HT1080 (cell line): ENCODE measurements around the gene RAD54L. TPM values are rescaled to one million over a fixed set of nuclear protein-coding genes. Genes with fewer than 3 reads are reported as not detected.

Experiments
- DNase-seq: peaks from one replicate; pipeline ENCODE4 v3.0.0-alpha.2; 2015; ENCODE audit warnings: low read depth
- total RNA-seq: library from RNA; depleted of rRNA; stranded (reverse); fragments of >200 nt; shearing (Covaris generic); gene quantifications from 2 replicates; pipeline ENCODE4 v1.2.3, GENCODE V29; 2014

The RAD54L gene
- total RNA-seq, 1 experiment from 2014 or later = 17.6 TPM

DNA sequence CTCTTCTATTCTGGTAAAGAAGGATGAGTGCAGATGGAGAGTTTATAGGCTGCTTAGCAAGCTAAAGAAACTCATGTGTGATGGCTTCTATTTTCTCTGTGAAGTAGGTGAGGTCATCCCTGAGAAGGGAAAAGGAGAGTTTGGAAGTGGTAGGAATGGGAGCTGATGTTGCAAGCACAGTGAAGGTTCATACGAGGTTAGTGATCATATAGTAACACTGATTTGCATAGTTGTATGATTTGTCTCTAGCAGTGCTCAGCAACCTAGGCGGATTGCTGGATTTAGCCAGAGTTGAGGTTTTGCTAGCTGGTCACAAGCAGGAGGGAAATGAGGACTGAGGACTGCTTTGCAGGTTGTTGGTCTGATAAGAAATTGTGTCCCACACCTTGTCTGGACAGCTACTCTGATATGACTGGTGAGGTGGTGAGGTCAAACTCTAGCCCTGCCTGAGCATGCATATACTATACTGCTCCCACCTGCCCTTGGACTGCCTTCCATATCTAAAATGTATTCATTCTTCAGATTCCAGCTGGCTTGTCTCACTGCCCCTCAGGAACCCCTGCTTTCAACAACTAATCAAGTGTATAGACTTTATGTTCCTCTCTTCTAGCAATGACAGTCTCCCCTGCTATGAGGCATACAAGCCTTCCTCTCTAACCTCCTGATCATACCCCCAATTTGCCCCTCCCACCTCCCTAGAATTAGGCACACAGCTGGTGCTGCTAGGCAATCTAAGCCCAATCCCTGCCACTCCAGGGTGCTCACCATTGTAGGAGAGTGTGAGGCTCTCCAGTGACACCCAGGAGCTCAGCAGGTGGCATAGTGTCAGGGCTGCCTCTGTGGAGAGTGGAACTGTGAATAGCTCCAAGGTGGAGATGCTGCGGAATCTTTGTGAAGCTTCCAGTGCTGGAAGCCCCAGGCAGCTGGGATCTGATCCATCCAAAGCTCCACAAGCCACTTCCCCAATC is 37.3 kb downstream of the RAD54L start:
- no peak for DNase-seq

DNA sequence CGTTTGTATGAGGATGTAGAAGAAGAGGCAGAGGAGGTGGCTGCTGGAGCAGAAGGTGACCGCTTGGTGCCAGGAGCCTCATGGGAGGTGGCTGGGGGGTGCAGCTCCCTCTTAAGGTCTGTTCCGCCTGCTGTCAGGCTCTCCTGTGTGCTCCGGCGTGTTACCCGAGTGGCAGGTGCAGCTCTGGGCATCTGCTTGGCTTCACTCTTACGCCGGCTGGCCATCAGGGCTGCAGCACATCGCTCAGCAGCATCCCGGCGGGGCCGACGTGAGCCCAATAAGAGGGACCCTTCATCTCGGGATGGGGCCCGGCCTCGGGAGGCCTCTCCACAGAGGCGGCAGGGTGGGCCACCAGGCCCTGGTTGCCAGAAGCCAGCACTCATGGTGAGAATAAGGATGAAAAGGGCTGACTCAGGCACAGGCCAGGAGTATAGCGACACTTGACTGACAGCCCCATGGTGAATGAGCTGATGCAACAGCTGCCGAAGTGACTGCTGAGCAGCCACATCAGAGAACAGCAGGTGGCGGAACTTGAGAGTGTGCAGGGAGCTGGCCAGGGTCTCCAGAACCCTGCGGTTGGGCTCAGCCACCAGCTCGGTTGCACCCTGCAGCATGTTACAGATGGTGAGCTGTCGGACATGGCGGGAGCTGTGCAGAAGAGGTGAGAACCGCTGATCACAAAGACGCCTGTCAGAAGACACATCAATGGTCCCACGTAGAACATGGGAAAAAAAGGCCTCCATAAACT is 38.3 kb downstream of the RAD54L start:
- DNase-seq = no peak

DNA sequence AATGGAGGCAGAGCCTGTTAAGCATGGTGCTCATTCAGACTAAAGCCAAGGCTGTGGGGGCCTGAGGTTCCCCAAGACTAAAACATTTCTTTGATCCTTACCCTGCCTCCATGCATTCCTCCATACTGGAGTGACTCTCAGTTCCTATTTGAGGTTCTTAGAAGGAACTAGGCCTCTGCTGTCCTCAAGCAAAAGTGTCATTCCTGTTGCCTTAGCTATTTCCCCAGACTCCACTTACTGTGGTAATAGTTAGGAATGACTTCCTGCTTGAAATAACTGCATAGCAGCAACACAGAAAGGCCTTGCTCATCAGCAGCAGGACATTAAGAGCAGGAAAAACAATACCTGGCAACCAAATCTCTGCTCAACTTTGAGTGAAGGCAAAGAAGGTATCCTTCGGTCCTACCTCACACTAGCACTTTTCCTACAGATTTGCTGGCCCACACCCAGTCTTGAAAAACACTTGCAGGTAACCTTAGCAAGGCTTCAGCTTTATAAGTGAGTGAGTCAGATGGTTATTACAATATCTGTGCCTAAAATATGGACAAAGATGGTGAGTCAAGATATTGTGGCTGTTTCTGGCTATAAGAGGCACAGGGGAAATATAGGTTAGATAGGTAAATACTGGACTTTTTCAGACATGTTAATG is 41.0 kb downstream of the RAD54L start:
- peak; percentile 51 for DNase-seq

DNA sequence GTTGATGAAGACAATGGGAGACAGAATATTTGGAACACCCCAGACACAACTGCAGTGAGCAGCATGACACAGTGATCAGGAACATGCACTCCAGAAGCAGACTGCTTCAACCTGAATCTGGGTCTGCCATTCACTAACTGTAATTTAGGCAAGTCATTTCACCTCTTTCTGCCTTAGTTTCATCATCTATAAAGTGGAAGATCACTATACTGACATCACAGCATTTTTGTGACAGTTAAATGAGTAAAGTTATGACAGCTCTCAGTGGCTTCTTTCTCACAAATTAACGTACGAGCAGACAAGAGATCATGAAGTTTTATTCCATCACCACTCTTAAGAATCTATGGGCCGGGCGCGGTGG is 41.6 kb downstream of the RAD54L start:
- DNase-seq = no peak

GRCh38 chr1:46289976-46290375 is 42.4 kb downstream of the RAD54L start:
- no peak for DNase-seq

DNA sequence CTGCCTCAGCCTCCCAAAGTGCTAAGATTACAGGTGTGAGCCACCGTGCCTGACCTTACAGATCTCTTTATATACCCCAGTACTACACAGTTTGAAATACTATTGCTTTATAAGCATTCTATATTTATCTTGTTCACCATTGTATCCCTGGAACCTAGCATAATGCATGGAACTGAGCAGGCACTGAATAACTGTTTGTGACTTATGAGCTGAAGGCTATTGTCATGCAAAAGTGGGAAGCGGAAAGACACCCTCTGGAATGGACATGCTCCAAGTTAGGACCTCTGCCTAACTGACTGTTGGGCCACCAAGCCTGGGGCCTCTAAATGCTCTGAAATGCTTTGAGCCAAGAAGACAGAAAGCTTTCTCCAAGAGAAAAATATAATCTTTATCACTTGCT is 47.7 kb downstream of the RAD54L start:
- no peak for DNase-seq

DNA sequence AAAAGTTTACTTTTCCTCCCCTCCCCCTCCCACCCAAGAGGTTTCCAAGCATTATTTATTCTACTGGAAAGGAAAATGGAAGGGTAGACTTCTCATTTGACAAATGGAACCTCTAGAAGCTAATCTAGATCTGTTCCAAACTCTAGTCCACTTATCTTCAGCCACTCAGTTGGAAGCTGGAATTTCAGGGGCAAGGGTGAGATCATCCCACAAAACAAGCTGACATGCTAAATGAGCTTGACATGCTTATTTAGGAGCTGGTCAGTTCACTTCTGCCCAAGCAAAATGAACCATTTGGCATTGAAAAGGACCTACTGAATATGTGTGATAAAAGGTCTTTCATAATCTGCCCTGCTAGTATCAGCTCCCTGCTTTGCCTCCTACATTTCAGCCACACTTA is 50.8 kb downstream of the RAD54L start:
- DNase-seq = no peak

GRCh38 chr1:46300673-46301405 is 53.3 kb downstream of the RAD54L start:
- no peak for DNase-seq

GRCh38 chr1:46301406-46301807 is 53.8 kb downstream of the RAD54L start:
- no peak for DNase-seq

DNA sequence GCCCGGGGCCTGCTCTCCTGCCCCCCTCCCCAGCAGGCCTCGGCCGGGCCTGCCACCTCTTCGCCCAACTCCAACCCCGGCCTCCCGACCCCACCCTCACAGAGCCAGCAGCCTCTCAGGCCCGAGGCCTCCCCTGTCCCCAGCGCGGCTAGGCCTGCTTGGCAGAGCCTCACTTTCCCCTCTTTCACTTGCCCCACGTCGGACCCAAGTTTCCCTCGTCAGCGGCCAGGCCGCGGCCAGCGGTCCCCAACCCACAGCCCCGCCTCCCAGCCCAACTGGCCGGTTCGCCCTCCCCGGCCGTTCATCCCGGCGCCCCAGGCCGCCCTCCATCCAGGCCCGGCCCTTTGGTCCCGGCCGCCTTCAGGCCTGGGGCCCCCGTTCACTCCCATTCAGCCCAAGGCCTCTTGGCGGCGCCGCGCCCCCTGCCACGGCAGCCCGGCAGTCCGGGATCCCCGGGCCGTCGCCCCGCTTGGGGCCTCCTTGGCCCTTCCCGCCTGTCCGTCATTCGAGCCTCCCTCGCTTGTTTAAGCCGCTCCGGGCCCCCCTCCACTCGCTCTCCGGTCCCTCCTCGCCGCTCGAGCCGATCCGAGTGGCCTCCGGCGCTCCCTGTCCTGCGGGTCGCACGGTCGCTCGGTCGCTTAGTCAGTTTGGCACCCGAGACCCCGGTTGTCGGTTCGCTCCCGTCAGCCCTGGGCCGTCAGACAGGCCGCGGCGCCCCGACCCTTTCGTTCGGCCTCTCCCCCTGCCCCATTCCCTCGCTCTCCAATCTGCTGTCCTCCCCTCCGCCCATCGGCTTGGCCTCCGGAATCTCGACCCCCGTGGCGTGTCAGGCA is 54.5 kb downstream of the RAD54L start:
- no peak for DNase-seq

DNA sequence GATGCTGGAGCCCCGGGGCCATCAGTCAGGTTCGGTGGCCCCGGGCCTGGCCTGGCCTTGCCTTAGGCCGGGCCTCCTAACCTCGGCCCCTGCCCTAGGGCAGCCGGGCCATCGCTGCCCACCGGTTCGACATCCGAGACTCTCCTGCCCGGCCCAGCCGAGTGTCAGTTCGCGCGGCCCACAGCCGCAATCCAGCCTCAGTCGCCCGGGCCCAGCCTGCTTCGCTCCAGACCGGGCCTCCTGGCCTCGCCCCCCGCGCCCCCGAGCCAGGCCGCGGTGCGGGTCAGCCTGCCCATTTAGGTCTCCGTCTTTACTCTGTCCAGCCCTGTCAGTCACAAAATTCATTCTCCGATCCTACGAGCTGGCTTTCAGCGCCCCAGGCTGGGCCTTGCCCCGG is 55.1 kb downstream of the RAD54L start:
- no peak for DNase-seq

DNA sequence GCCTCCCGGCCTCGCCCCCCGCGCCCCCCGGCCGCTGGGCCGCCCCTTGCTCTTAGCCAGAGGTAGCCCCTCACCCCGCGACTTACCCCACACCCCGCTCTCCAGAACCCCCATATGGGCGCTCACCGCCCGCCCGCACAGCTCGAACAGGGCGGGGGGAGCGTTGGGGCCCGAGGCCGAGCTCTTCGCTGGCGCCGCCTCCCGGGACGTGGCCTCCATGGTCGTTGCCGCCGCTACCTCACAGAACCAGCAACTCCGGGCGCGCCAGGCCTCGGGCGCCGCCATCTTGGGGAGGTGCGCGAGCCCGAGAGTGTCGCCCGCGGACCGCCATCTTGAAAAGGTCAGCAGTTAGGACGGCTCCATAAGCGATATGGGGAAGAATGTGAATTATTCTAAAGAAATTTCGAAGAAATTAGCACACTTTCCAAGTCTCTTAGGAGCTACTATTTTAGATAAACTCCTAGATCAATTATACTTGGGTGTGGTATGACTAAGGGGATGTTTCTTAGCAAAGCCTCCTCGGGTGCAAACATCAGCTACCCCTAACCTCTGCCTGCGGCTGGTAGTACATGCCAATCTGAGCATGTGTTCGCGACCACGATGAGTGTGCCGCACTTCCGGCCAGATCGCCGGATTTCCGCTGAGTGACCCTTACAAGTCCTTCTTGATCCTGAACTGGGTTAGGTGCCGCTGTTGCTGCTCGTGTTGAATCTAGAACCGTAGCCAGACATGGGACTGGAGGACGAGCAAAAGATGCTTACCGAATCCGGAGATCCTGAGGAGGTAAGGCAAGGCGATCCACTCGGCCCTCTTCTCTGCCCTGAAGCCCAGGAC is 55.7 kb downstream of the RAD54L start, which contains the start of the genes LRRC41 and UQCRH:
TSS of gene LRRC41 (minus strand) at position 579 of the 834 bp plus-strand sequence. CDS start at position 285, 294 bp downstream.
TSS of gene UQCRH (plus strand) at position 661 of the 834 bp plus-strand sequence. CDS start at position 730, 69 bp downstream.
- peak; percentile 94 for DNase-seq

DNA sequence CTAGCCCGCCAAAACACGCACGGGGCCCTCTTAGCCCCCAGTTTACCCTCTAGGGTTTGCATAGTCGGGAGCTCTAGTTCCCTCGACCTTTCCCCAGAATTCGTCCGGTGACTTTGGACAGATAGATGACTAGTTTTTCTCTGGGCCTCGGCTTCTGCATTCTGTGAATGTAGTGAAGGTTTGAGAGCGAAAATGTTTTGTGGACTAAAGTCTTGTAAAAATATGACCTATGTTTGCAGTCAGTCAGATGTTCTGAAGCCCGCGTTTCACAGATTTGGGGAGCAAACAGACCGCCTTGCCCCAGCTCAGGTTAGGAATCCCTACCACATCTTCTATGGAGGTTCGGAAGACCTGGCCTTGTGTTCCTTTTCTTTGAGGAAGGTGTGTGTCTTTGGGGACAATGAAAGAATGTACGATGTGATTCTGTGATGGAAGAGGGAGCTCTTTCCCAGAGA is 56.3 kb downstream of the RAD54L start:
- no peak for DNase-seq

DNA sequence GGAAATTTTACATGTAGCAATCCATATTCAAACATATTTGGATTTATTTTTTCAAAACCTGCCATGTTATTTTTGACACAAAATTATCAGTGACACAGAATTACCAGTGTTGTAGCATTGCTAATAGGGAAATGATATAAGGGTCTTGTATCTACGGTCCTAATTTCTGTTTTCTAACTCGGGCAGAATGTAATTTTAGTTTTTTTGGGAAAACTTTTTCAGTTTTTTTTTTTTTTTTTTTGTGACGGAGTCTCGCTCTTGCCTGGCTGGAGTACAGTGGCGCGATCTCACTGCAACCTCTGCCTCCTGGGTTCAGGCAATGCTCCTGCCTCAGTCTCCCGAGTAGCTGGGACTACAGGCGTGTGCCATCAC is 58.6 kb downstream of the RAD54L start:
- no peak for DNase-seq

GRCh38 chr1:46309401-46310159 is 62.0 kb downstream of the RAD54L start:
- DNase-seq = no peak

DNA sequence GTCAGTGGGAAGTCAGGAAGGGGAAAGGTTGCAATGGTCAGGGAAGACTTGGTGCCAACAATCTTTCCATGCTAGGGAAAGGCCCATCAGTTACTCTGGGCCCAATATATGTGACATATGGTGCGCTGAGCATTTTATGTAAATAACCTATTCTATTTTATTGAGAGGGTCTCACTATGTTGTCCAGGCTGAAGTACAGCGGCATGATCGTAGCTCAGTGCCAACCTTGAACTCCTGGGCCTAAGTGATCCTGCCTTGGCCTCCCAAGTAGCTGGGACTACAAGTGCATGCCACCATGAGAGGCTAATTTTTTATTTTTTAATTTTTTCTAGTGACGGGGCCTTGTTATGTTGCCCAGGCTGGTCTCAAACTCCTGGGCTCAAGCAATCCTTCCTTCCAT is 62.8 kb downstream of the RAD54L start:
- DNase-seq = no peak

DNA sequence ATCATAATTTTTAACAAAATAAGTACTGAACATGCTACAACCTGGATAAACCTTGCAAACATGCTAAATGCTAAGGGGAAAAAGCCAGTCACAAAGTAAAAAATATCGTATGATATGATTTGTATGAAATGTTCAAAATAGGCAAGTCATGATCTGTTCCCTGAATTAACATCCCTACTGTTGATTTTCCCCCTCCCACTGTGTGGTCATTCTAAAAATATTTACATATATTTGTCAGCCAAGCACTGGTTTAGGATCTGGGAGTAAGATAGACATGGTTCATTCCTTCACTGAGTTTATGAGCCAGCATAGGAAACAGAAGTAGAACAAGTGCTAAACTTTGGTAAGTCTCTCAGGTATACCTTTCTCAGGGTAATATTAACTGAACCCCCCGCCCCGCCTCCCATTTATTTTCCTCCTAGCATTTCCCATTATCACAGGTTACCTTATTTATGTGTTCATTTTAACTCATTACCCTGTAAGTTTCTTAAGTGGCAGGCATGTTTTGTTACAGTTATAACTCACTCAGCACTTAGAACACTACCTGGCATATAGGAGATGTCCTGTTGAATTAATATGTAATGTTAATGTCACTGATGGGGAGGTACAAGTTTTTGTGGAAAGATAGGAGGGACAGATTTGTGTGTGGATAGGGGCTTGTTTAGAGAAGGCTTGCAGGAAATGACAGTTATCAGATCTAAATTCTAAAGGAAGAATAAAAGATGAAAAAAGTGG is 68.3 kb downstream of the RAD54L start:
- DNase-seq = no peak

GRCh38 chr1:46317323-46317722 is 69.8 kb downstream of the RAD54L start:
- DNase-seq = no peak
